SK-N-SH (cell line): Measurements from ENCODE around the gene FKBP5. TPM values are rescaled to one million over a fixed set of nuclear protein-coding genes. Genes with fewer than 3 reads are reported as not detected.

Source experiments
- CTCF ChIA-PET: fragments of 300-600, 350-600 bp; formaldehyde crosslinking; extraction: SDS; loops from one replicate; lab custom pipeline; 2021; lab: Yijun Ruan, JAX
- POLR2A ChIA-PET: fragments of 350-600 bp; sonication (Branson Sonifier 250); formaldehyde crosslinking; extraction: SDS; loops from one replicate; lab custom pipeline; 2020; ENCODE audit warnings: antibody characterized with exemption, inconsistent platforms; lab: Yijun Ruan, JAX
- DNase-seq: peaks from one replicate; pipeline ENCODE4 v3.0.0; 2012
- H2AFZ ChIP-seq: fragments of 200-600 bp; sonication (generic); 2 replicates; pipeline ENCODE4 v1.8.1; 2016; ENCODE audit warnings: antibody characterized with exemption, mild to moderate bottlenecking, low read depth
- H3F3A ChIP-seq: fragments of 200-600 bp; sonication (generic); replicated peaks from 2 replicates; pipeline ENCODE3; 2016; ENCODE audit warnings: antibody characterized with exemption, mild to moderate bottlenecking; ENCODE audit not compliant: insufficient read depth
- H3K27ac ChIP-seq, 2 experiments: fragments of 200-500 bp in 1 of 2; fragments of 200-600 bp in 1 of 2; sonication (Bioruptor generic) in 1 of 2; sonication (generic), shearing (Covaris generic) in 1 of 2; 2 replicates each; pipeline versions ENCODE4 v1.5.1 to v1.6.1; 2014 to 2016; ENCODE audit warnings: low read depth in 2 of 2, inconsistent platforms in 1 of 2, low read length in 1 of 2, mild to moderate bottlenecking in 1 of 2, mixed read lengths in 1 of 2
- H3K27me3 ChIP-seq: fragments of 200-600 bp; sonication (generic), shearing (Covaris generic); 2 replicates; pipeline ENCODE4 v1.6.1; 2016; ENCODE audit warnings: mixed run types; ENCODE audit not compliant: insufficient read depth
- H3K36me3 ChIP-seq, 2 experiments: fragments of 200-500 bp in 1 of 2; fragments of 200-600 bp in 1 of 2; sonication (Bioruptor generic) in 1 of 2; sonication (generic) in 1 of 2; replicated peaks in 1 of 2; 2 replicates each; pipeline versions ENCODE3 to v1.5.1; 2014 to 2016; ENCODE audit warnings: low read length in 1 of 2, mild to moderate bottlenecking in 1 of 2; ENCODE audit not compliant: insufficient read depth in 2 of 2, control insufficient read depth in 1 of 2
- H3K4me1 ChIP-seq, 2 experiments: fragments of 200-500 bp in 1 of 2; fragments of 200-600 bp in 1 of 2; sonication (Bioruptor generic) in 1 of 2; sonication (generic), shearing (Covaris generic) in 1 of 2; 2 replicates each; pipeline versions ENCODE4 v1.5.1 to v1.6.1; 2014 to 2016; ENCODE audit warnings: low read depth in 1 of 2, low read length in 1 of 2, mixed run types in 1 of 2; ENCODE audit not compliant: insufficient read depth in 2 of 2, control insufficient read depth in 1 of 2
- H3K4me2 ChIP-seq: fragments of 200-600 bp; sonication (generic), shearing (Covaris generic); 2 replicates; pipeline ENCODE4 v1.6.1; 2017; ENCODE audit warnings: mixed run types
- H3K4me3 ChIP-seq, 2 experiments: fragments of 200-500 bp in 1 of 2; fragments of 200-600 bp in 1 of 2; sonication (Bioruptor generic) in 1 of 2; sonication (generic), shearing (Covaris generic) in 1 of 2; 2 replicates each; pipeline versions ENCODE4 v1.5.1 to v1.8.1; 2014 to 2016; ENCODE audit warnings: low read depth in 2 of 2, inconsistent platforms in 1 of 2, low read length in 1 of 2, mild to moderate bottlenecking in 1 of 2, mixed read lengths in 1 of 2, moderate library complexity in 1 of 2
- H3K79me2 ChIP-seq: fragments of 200-600 bp; sonication (generic); 2 replicates; pipeline ENCODE4 v1.8.1; 2017; ENCODE audit warnings: mild to moderate bottlenecking; ENCODE audit not compliant: insufficient read depth
- H3K9ac ChIP-seq: fragments of 200-600 bp; sonication (generic); 2 replicates; pipeline ENCODE4 v1.6.1; 2017; ENCODE audit warnings: mixed run types
- H3K9me2 ChIP-seq: fragments of 200-600 bp; sonication (generic); 2 replicates; pipeline ENCODE4 v1.6.1; 2017; ENCODE audit warnings: mixed run types
- H3K9me3 ChIP-seq: fragments of 200-600 bp; sonication (generic); 2 replicates; pipeline ENCODE4 v1.6.1; 2017; ENCODE audit warnings: mixed run types, mild to moderate bottlenecking, moderate library complexity
- H4K20me1 ChIP-seq: fragments of 200-600 bp; sonication (generic); 2 replicates; pipeline ENCODE4 v1.6.1; 2017; ENCODE audit warnings: mild to moderate bottlenecking, mixed run types; ENCODE audit not compliant: insufficient read depth
- EZH2phosphoT487 ChIP-seq: fragments of 200-600 bp; sonication (generic); IDR thresholded peaks from 2 replicates; pipeline ENCODE4 v1.6.1; 2017; ENCODE audit warnings: low read depth, mixed run types, mild to moderate bottlenecking, antibody characterized with exemption, moderate library complexity, borderline replicate concordance
- FOSL2 ChIP-seq: IDR thresholded peaks from 2 replicates; pipeline ENCODE4 v1.4.0; 2012; ENCODE audit warnings: low read depth, mild to moderate bottlenecking, moderate library complexity, borderline replicate concordance
- FOXM1 ChIP-seq: IDR thresholded peaks from 2 replicates; pipeline ENCODE4 v1.4.0; 2012; ENCODE audit warnings: low read depth, mild to moderate bottlenecking
- GABPA ChIP-seq: IDR thresholded peaks from 2 replicates; pipeline ENCODE4 v1.4.0; 2012; ENCODE audit warnings: low read depth, mild to moderate bottlenecking
- GATA2 ChIP-seq: sonication (generic); formaldehyde crosslinking; IDR thresholded peaks from 2 replicates; pipeline ENCODE4 v1.5.0; 2020; ENCODE audit warnings: mild to moderate bottlenecking, missing genetic modification reagents
- MEF2A ChIP-seq: IDR thresholded peaks from 2 replicates; pipeline ENCODE4 v1.4.0; 2012; ENCODE audit warnings: low read depth, borderline replicate concordance
- NRF1 ChIP-seq: IDR thresholded peaks from 2 replicates; pipeline ENCODE4 v1.6.1; 2012; ENCODE audit warnings: low read depth, mild to moderate bottlenecking, low read length
- POLR2AphosphoS5 ChIP-seq: IDR thresholded peaks from 2 replicates; pipeline ENCODE4 v1.6.1; 2012; ENCODE audit warnings: low read depth, low read length
- RAD21 ChIP-seq: IDR thresholded peaks from 2 replicates; pipeline ENCODE4 v1.6.1; 2012; ENCODE audit warnings: mild to moderate bottlenecking, low read length
- RCOR1 ChIP-seq: fragments of 150-350 bp; IDR thresholded peaks from 2 replicates; pipeline ENCODE4 v1.6.1; 2017; ENCODE audit warnings: antibody characterized with exemption, low read length
- RFX5 ChIP-seq: IDR thresholded peaks from 2 replicates; pipeline ENCODE4 v1.6.1; 2012; ENCODE audit warnings: mild to moderate bottlenecking, improper control_type of control experiment, low read length
- RXRA ChIP-seq: IDR thresholded peaks from 2 replicates; pipeline ENCODE4 v1.4.0; 2012; ENCODE audit warnings: low read depth, mild to moderate bottlenecking, borderline replicate concordance
- SIN3A ChIP-seq: IDR thresholded peaks from 2 replicates; pipeline ENCODE4 v1.6.1; 2012; ENCODE audit warnings: low read depth, mild to moderate bottlenecking, low read length, moderate library complexity, borderline replicate concordance
- TAF1 ChIP-seq: IDR thresholded peaks from 2 replicates; pipeline ENCODE4 v1.6.1; 2012; ENCODE audit warnings: low read depth, mild to moderate bottlenecking, low read length, moderate library complexity, borderline replicate concordance
- TCF12 ChIP-seq: IDR thresholded peaks from 2 replicates; pipeline ENCODE4 v1.4.0; 2012
- TEAD4 ChIP-seq: IDR thresholded peaks from 2 replicates; pipeline ENCODE4 v1.4.0; 2012; ENCODE audit warnings: mild to moderate bottlenecking, borderline replicate concordance; ENCODE audit not compliant: insufficient read depth
- WGBS: methylation state at CpG from one replicate; pipeline ENCODE4 v1.1.6; 2017; ENCODE audit warnings: low lambda C conversion rate; 5-methylcytosine and 5-hydroxymethylcytosine counted together
- polyA plus RNA-seq, 3 experiments: library from polyadenylated mRNA; depleted of rRNA; stranded (reverse); fragments of >200 nt; gene quantifications; 2 replicates each; pipeline ENCODE4 v1.2.3, GENCODE V29; 2012
- TF ChIP-seq, protein P1 (sequence below): IDR thresholded peaks from 2 replicates; pipeline ENCODE4 v1.6.1; 2012; ENCODE audit warnings: mild to moderate bottlenecking, low read depth, low read length, moderate library complexity
- TF ChIP-seq, protein P2 (sequence below): fragments of 200-600 bp; sonication (generic); IDR thresholded peaks from 2 replicates; pipeline ENCODE4 v1.6.1; 2017; ENCODE audit warnings: antibody characterized with exemption, mild to moderate bottlenecking, moderate library complexity
- TF ChIP-seq, protein P3 (sequence below): fragments of 150-350 bp; IDR thresholded peaks from 2 replicates; pipeline ENCODE4 v1.6.1; 2016; ENCODE audit warnings: mild to moderate bottlenecking, low read depth, low read length

The FKBP5 gene
- polyA plus RNA-seq, 1 of the 3 experiments (the other 2 are of a cell fraction) = 5.1 TPM

DNA sequence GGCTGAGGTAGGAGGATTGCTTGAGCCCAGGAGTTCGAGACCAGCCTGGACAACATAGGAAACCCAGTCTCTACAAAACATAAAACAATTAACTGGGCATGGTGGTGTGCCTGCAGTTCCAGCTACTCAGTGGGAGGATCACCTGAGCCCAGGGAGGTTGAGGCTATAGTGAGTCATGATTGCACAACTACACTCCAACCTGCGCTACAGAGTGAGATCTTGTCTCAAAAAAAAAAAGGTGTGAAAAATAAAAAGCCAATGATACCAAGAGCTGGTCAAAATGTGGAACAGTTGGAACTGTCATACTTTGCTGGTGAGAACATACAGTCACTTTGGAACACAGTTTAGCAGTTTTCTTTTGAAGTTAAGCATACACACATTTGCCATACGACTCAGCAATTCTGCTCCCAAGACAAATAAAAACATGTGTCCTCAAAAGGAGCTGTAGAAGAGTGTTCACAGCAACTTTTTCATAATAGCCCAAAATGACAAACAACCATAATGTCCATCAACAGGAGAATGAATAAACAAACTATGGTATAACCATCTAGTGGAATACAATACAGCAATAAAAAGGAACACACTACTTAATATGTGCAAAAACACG, 21.6 kb upstream of the FKBP5 start:
- Histone ChIP-seq H3K9me3 (no peaks in the 10 kb centered on the region), H3K27ac (no peak overlapping the region), H2AFZ (no peak overlapping the region), H3K36me3 (no peaks in the 10 kb centered on the region), H3K79me2 (no peaks in the 10 kb centered on the region), H3K4me3 (no peak overlapping the region), H3K27me3 (no peaks in the 10 kb centered on the region), H4K20me1 (no peaks in the 10 kb centered on the region), H3F3A (no peaks in the 10 kb centered on the region)
- POLR2A ChIA-PET = no interaction called here
- no peak for DNase-seq
- TF ChIP-seq, protein P1, sequence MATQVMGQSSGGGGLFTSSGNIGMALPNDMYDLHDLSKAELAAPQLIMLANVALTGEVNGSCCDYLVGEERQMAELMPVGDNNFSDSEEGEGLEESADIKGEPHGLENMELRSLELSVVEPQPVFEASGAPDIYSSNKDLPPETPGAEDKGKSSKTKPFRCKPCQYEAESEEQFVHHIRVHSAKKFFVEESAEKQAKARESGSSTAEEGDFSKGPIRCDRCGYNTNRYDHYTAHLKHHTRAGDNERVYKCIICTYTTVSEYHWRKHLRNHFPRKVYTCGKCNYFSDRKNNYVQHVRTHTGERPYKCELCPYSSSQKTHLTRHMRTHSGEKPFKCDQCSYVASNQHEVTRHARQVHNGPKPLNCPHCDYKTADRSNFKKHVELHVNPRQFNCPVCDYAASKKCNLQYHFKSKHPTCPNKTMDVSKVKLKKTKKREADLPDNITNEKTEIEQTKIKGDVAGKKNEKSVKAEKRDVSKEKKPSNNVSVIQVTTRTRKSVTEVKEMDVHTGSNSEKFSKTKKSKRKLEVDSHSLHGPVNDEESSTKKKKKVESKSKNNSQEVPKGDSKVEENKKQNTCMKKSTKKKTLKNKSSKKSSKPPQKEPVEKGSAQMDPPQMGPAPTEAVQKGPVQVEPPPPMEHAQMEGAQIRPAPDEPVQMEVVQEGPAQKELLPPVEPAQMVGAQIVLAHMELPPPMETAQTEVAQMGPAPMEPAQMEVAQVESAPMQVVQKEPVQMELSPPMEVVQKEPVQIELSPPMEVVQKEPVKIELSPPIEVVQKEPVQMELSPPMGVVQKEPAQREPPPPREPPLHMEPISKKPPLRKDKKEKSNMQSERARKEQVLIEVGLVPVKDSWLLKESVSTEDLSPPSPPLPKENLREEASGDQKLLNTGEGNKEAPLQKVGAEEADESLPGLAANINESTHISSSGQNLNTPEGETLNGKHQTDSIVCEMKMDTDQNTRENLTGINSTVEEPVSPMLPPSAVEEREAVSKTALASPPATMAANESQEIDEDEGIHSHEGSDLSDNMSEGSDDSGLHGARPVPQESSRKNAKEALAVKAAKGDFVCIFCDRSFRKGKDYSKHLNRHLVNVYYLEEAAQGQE = no peak
- no peak for TF ChIP-seq FOXM1
- no peak for TF ChIP-seq TCF12
- TF ChIP-seq GABPA = no peak
- TF ChIP-seq SIN3A = no peak
- no peak for TF ChIP-seq EZH2phosphoT487
- TF ChIP-seq TAF1 = no peak
- TF ChIP-seq GATA2 (CRISPR knock-in tag) = no peak
- no peak for TF ChIP-seq FOSL2
- TF ChIP-seq RCOR1 = no peak
- TF ChIP-seq NRF1 = no peak
- no peak for TF ChIP-seq MEF2A
- no peak for TF ChIP-seq RXRA
- TF ChIP-seq, protein P2, sequence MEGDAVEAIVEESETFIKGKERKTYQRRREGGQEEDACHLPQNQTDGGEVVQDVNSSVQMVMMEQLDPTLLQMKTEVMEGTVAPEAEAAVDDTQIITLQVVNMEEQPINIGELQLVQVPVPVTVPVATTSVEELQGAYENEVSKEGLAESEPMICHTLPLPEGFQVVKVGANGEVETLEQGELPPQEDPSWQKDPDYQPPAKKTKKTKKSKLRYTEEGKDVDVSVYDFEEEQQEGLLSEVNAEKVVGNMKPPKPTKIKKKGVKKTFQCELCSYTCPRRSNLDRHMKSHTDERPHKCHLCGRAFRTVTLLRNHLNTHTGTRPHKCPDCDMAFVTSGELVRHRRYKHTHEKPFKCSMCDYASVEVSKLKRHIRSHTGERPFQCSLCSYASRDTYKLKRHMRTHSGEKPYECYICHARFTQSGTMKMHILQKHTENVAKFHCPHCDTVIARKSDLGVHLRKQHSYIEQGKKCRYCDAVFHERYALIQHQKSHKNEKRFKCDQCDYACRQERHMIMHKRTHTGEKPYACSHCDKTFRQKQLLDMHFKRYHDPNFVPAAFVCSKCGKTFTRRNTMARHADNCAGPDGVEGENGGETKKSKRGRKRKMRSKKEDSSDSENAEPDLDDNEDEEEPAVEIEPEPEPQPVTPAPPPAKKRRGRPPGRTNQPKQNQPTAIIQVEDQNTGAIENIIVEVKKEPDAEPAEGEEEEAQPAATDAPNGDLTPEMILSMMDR = no peak
- no peak for TF ChIP-seq RAD21
- no peak for TF ChIP-seq TEAD4
- TF ChIP-seq, protein P3, sequence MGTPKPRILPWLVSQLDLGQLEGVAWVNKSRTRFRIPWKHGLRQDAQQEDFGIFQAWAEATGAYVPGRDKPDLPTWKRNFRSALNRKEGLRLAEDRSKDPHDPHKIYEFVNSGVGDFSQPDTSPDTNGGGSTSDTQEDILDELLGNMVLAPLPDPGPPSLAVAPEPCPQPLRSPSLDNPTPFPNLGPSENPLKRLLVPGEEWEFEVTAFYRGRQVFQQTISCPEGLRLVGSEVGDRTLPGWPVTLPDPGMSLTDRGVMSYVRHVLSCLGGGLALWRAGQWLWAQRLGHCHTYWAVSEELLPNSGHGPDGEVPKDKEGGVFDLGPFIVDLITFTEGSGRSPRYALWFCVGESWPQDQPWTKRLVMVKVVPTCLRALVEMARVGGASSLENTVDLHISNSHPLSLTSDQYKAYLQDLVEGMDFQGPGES = no peak
- no peak for TF ChIP-seq POLR2AphosphoS5
- TF ChIP-seq RFX5 = no peak
- TF ChIP-seq, all 33 proteins: peak for 0
- no peak overlapping the region for H3K4me2 ChIP-seq
- H3K9me2 ChIP-seq = no peaks in the 10 kb centered on the region
- CTCF ChIA-PET = interaction anchor here (1.4 kb wide), 1 partner anchor 126 kb away, joined by 5 read pairs; no protein-coding TSS in a partner anchor
- no peaks in the 10 kb centered on the region for H3K4me1 ChIP-seq
- WGBS = 69% methylated on average over 4 of the region's 4 CpGs
- no peak overlapping the region for H3K9ac ChIP-seq
